ENCODE measurements around the gene COL16A1. TPM values are rescaled to one million over a fixed set of nuclear protein-coding genes. Genes with fewer than 3 reads are reported as not detected.
A peak's percentile ranks its signal among the peaks of the same experiment; 100 is the strongest.

The COL16A1 gene
- 4.0 TPM for polyA plus RNA-seq (2013, experiment 1 of 2)
- polyA plus RNA-seq (2013, experiment 2 of 2): 3.9 TPM

DNA sequence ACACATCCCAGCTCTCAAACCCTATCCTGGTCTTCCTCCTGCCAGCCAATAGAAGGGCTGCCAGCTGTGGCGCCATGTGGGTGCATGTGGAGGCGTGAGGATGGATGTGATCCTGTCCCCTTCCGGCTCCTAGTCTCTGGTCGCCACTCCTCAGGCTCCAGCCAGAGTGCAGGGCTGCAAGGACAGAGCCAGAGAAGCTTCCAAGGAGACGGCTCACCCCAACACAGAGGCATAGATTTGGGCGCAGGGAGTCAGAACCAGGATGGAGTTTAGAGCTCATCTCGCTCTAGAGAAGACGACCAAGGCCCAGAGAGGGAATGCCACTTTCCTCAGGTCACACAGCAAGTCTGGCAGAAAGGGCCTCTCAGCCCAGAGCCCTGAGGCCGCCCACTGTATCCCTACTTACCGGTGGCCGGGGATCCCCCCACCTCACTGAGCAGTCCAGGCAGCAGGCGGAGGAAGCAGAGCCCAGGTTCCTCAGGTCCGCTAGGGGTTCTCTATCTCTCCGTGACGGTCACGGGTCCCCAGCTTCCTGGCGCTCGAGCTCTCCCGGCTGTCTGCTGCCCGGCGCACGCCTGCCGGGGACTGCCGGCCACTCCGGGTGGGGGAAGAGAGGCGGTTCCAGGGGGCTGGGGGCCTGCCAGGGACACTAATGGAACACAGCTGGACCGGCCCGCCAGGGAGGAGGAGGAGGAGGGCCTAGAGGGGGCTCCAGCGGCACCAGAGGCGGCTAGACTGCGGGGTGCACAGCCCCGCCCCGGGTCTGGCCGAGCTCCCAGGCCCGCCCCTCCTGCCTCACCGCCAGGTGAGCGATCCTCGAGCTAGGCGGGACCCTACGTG is at the start of gene COL16A1:
COL16A1 (minus strand) TSS at position 587 of the 840 bp plus-strand sequence. CDS start 1,824 bp downstream, outside the sequence.
- peaks cover 22% of the 10 kb centered on the region for H3K4me1 ChIP-seq (ENCODE audit: insufficient read depth, low read length)
- H3K36me3 ChIP-seq (ENCODE audit: insufficient read depth, low read length): peaks cover 3% of the 10 kb centered on the region; the same call in 1 of the 2 replicates
- peak within 1 kb of the TSS; percentile 57 for H3K9ac ChIP-seq (ENCODE audit: low read depth, low read length)
- H3K27ac ChIP-seq (ENCODE audit: low read depth, low read length): peak within 1 kb of the TSS; percentile 47
- no peaks in the 10 kb centered on the region for H3K27me3 ChIP-seq (ENCODE audit: insufficient read depth, low read length)
- H3K4me3 ChIP-seq (ENCODE audit: low read length): peak within 1 kb of the TSS; percentile 58
- WGBS: 20% methylated on average over 40 of the region's 40 CpGs
- H3K9me3 ChIP-seq (ENCODE audit: insufficient read depth, low read depth, low read length): no peaks in the 10 kb centered on the region

DNA sequence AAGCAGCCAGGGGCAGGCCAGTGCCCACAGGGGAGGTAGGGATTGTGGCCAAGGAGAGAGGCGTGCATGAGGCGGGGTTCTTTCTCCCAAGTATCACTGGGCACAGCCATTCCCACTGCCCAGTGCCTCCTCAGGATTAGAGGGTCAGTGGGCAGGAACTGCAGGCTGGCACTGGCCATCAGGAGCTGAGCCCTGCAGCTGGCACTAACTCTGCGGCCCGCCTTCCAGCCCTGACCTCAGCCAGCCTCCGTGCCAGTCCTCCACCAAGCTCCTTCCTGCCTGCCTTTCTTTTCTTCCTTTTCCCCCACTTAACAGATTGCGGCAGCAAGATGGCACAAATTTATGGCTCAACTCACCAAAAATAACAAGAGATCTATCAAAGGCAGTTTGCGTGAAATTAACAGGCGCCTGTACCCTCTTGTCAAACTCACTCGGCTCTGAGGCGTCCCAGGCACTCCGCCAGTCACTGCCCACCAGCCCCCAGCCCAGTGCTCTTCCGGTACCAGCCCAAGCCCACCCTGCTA is 49.2 kb upstream of the COL16A1 start:
- H3K27ac ChIP-seq (ENCODE audit: low read depth, low read length): no peak overlapping the region
- H3K36me3 ChIP-seq (ENCODE audit: insufficient read depth, low read length): no peaks in the 10 kb centered on the region
- no peak overlapping the region for H3K9ac ChIP-seq (ENCODE audit: low read depth, low read length)
- no peak overlapping the region for H3K4me3 ChIP-seq (ENCODE audit: low read length)
- H3K9me3 ChIP-seq (ENCODE audit: insufficient read depth, low read depth, low read length): no peaks in the 10 kb centered on the region
- WGBS: 95% methylated on average over 12 of the region's 12 CpGs
- no peaks in the 10 kb centered on the region for H3K27me3 ChIP-seq (ENCODE audit: insufficient read depth, low read length)
- peaks cover 11% of the 10 kb centered on the region; the same call in 1 of the 2 replicates for H3K4me1 ChIP-seq (ENCODE audit: insufficient read depth, low read length)

DNA sequence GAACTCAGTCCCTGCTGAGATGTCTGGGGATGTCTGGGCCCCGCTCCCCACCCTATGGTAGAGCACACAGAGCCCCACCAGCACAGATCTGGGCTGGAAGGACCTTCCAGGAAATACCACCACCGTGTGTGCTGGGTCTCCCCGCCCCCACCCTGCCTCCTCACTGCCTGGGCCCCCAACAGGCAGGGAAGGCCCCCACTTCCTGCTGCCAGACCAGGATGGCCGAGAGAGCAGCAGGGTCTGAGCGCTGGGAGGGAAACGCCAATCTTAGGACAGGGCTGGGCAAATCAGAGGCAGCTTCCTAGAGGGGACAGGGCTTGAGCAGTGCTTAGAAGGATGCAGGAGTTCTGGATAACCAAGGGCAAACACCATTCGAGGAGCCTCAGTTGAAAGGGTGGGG is 48.4 kb upstream of the COL16A1 start:
- Histone ChIP-seq H3K4me1 (ENCODE audit: insufficient read depth, low read length) (peaks cover 11% of the 10 kb centered on the region; the same call in 1 of the 2 replicates), H3K36me3 (ENCODE audit: insufficient read depth, low read length) (no peaks in the 10 kb centered on the region), H3K9ac (ENCODE audit: low read depth, low read length) (no peak overlapping the region), H3K9me3 (ENCODE audit: insufficient read depth, low read depth, low read length) (no peaks in the 10 kb centered on the region), H3K27ac (ENCODE audit: low read depth, low read length) (0 out of 2 replicates have a peak overlapping the region, but pooled peaks have one; percentile 8), H3K27me3 (ENCODE audit: insufficient read depth, low read length) (no peaks in the 10 kb centered on the region), H3K4me3 (ENCODE audit: low read length) (no peak overlapping the region)
- 45% methylated on average over 7 of the region's 7 CpGs for WGBS

- H3K9me3 ChIP-seq (ENCODE audit: insufficient read depth, low read depth, low read length): no peaks in the 10 kb centered on the region
- H3K4me3 ChIP-seq (ENCODE audit: low read length): no peak overlapping the region
- WGBS: 87% methylated on average over 5 of the region's 5 CpGs
- peaks cover 11% of the 10 kb centered on the region; the same call in 1 of the 2 replicates for H3K4me1 ChIP-seq (ENCODE audit: insufficient read depth, low read length)
- H3K36me3 ChIP-seq (ENCODE audit: insufficient read depth, low read length): no peaks in the 10 kb centered on the region
- no peak overlapping the region for H3K9ac ChIP-seq (ENCODE audit: low read depth, low read length)
- H3K27me3 ChIP-seq (ENCODE audit: insufficient read depth, low read length): no peaks in the 10 kb centered on the region
- 0 out of 2 replicates have a peak overlapping the region, but pooled peaks have one; percentile 46 for H3K27ac ChIP-seq (ENCODE audit: low read depth, low read length)
These were observed 48.0 kb upstream of the COL16A1 start for GRCh38 chr1:31751822-31752241.

DNA sequence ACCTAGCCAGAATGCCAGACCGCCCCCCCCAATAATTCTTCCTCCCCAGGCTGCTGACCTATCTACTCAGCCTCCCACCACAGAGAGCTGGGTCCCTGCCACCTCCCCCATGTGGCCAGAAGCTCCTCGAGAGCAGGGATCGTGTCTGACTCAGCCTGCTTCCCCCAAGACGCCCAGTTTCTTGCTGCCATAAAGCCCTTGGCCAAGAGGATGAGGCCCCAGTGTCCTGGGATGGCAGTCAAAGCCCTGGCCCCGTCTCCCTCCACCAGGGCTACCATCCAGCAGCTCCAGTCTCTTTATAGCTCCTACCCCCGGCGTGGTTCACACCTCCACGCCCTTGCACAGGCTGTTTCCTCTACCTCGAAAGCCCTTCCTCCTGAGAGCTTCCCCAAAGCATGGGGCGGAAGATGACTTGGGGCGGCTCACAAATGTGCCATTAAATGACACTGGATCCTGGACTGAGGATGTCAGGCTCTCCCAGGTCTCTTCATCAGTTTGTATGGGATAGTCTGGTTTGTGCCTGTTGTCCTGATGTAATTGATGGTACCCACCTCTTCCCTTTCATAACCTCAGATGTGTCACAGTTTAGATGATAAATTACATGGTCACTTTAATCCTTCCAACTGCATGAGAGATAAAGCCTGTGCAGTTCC is 47.2 kb upstream of the COL16A1 start:
- Histone ChIP-seq H3K36me3 (ENCODE audit: insufficient read depth, low read length) (no peaks in the 10 kb centered on the region), H3K27me3 (ENCODE audit: insufficient read depth, low read length) (no peaks in the 10 kb centered on the region), H3K4me1 (ENCODE audit: insufficient read depth, low read length) (peaks cover 12% of the 10 kb centered on the region), H3K9ac (ENCODE audit: low read depth, low read length) (no peak overlapping the region), H3K27ac (ENCODE audit: low read depth, low read length) (no peak overlapping the region), H3K4me3 (ENCODE audit: low read length) (no peak overlapping the region), H3K9me3 (ENCODE audit: insufficient read depth, low read depth, low read length) (no peaks in the 10 kb centered on the region)
- 79% methylated on average over 11 of the region's 11 CpGs for WGBS

DNA sequence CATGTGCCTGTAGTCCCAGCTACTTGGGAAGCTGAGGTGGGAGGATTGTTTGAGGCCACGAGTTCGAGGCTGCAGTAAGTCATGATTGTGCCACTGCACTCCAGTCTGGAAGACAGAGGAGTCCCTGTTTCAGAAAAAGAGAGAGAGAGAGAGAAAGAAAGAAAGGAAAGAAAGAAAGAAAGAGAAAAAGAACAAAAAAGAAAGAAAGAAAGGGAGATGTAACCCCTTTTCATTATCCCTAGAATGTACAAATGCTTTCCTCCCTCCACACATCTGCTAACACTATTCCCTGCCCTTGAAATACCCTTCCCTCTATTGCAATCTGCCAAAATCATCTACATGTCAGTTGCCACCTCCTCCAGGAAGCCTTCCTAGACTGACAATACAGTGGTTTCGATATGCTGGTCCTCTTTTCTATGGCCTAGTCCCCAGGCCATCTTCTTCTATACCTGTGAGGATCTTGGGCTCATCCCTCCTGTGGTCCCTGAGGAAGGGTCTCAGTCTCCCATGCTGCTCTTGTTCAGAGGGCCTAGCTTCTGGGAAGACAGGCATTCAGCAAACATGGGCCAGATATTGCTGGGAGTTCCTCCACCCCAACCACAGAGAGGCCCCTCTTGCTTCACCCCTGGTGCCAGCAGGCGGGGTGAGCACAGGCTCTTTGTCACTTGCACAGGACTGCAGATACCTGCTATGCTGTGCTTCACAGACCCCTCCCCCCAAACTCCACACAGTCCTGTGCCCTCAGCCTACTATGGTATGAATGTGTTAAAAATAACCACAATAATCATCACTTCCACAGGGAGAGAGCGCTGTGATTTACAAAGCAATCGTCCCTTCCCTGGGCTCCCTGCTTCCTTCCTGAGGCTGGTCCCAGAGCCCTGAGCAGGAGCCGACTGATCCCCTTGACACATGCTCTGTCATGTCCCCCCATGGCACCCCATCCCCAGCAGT is 46.2 kb upstream of the COL16A1 start:
- Histone ChIP-seq H3K36me3 (ENCODE audit: insufficient read depth, low read length) (no peaks in the 10 kb centered on the region), H3K27me3 (ENCODE audit: insufficient read depth, low read length) (no peaks in the 10 kb centered on the region), H3K27ac (ENCODE audit: low read depth, low read length) (no peak overlapping the region), H3K4me1 (ENCODE audit: insufficient read depth, low read length) (peaks cover 16% of the 10 kb centered on the region), H3K9ac (ENCODE audit: low read depth, low read length) (no peak overlapping the region), H3K9me3 (ENCODE audit: insufficient read depth, low read depth, low read length) (no peaks in the 10 kb centered on the region), H3K4me3 (ENCODE audit: low read length) (no peak overlapping the region)
- WGBS: 81% methylated on average over 7 of the region's 7 CpGs

DNA sequence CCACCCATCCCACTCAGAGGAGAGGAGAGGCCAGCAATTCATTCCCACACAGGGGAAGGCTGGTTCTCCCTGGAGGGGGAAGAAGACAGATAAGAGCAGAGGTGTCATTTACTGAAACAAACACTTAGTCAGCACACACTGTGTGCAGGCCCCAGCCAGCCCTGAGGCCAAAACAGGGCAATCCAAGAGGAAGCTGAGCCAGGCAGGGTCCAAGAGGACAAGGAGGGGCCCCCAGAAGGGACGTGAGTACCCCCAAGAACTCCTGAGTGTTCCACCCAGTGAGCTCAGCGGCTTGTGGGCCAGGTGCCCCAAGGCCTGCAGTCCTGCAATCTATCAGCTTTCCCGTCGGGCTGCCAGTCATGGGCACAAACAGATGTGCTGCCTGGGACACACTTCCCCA is 44.5 kb upstream of the COL16A1 start:
- no peaks in the 10 kb centered on the region for H3K36me3 ChIP-seq (ENCODE audit: insufficient read depth, low read length)
- peaks cover 16% of the 10 kb centered on the region for H3K4me1 ChIP-seq (ENCODE audit: insufficient read depth, low read length)
- H3K4me3 ChIP-seq (ENCODE audit: low read length): no peak overlapping the region
- H3K9ac ChIP-seq (ENCODE audit: low read depth, low read length): no peak overlapping the region
- no peak overlapping the region for H3K27ac ChIP-seq (ENCODE audit: low read depth, low read length)
- no peaks in the 10 kb centered on the region for H3K9me3 ChIP-seq (ENCODE audit: insufficient read depth, low read depth, low read length)
- WGBS: 82% methylated on average over 4 of the region's 4 CpGs
- no peaks in the 10 kb centered on the region for H3K27me3 ChIP-seq (ENCODE audit: insufficient read depth, low read length)

DNA sequence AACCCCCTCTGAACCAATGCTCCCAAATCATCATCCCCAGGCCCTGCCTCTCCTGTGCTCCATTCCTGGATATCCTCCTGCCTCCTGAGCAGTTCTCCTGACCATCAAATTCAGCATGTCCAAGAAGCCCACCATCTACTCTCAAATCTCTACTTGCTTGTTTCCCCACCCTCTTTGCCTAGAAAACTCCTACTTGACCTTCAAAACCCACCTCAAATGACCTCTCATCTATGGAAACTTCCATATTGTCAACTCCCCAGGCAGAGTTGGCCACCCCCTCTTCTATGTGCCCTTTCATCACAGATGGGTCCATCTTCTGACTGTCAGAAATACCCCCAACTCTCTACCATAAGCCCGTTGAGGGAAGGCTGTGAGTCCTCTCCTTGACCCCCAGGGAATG is 43.5 kb upstream of the COL16A1 start:
- no peaks in the 10 kb centered on the region for H3K36me3 ChIP-seq (ENCODE audit: insufficient read depth, low read length)
- no peaks in the 10 kb centered on the region for H3K27me3 ChIP-seq (ENCODE audit: insufficient read depth, low read length)
- no peak overlapping the region for H3K27ac ChIP-seq (ENCODE audit: low read depth, low read length)
- peaks cover 12% of the 10 kb centered on the region for H3K4me1 ChIP-seq (ENCODE audit: insufficient read depth, low read length)
- WGBS: 92% methylated on average over 1 of the region's 1 CpG
- no peak overlapping the region for H3K9ac ChIP-seq (ENCODE audit: low read depth, low read length)
- no peak overlapping the region for H3K4me3 ChIP-seq (ENCODE audit: low read length)
- no peaks in the 10 kb centered on the region for H3K9me3 ChIP-seq (ENCODE audit: insufficient read depth, low read depth, low read length)

DNA sequence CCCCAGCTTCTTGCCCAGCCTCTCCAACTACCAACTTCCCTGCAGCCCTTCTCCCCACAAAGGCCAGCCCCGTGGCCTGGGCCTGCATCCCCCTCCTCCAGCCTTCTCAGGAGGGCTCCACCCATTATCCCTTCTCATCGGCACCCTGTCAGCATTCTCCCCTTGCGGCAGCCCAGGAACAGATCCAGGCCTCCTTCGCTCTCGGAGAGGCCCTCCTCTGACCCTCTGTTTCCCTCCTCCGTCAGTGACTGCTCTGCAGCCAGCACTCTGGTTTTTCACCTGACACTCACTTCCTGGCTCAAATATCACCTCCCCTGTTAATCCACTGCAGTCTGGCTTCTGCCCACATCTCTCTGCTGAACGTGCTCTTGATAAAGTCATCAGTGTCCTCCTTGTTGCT is 42.9 kb upstream of the COL16A1 start:
- H3K36me3 ChIP-seq (ENCODE audit: insufficient read depth, low read length): no peaks in the 10 kb centered on the region
- H3K9me3 ChIP-seq (ENCODE audit: insufficient read depth, low read depth, low read length): no peaks in the 10 kb centered on the region
- no peak overlapping the region for H3K27ac ChIP-seq (ENCODE audit: low read depth, low read length)
- H3K9ac ChIP-seq (ENCODE audit: low read depth, low read length): no peak overlapping the region
- peaks cover 6% of the 10 kb centered on the region for H3K4me1 ChIP-seq (ENCODE audit: insufficient read depth, low read length)
- H3K27me3 ChIP-seq (ENCODE audit: insufficient read depth, low read length): no peaks in the 10 kb centered on the region
- WGBS: 68% methylated on average over 7 of the region's 7 CpGs
- no peak overlapping the region for H3K4me3 ChIP-seq (ENCODE audit: low read length)

DNA sequence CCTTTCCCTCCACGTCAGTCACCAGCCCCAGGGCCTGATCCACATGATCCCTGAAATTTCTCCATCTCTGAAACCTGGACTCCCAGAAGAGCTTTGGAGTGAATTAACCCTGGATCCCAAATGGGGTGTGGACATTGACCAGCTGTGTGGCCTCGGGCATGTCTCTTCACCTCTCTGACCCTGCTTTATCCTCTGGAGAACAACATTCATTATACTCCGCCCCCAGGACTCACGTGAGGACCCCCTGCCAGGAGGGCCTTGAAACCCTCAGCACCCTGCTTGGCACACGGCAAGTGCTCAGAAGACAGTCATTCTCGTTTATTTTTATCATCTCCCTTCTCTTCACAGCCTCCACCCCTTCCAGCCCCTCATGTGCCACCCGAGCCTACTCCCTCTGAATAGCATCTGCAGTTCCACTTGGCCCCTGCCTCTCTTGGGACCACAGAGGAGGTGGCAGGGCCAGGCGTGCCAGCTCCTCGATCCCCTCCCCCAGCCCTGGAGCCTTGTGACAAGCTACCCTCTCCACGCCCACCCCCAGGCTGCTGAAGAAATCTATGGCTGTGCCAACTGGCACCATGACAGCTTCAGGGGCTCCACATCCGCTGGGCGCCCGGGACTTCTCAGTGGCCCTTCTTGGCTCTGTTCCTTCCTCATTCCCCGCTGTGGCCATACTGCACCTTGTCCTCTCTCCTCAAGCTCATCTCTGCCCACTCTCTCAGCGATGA is 42.3 kb upstream of the COL16A1 start:
- Histone ChIP-seq H3K9ac (ENCODE audit: low read depth, low read length) (no peak overlapping the region), H3K27me3 (ENCODE audit: insufficient read depth, low read length) (no peaks in the 10 kb centered on the region), H3K4me1 (ENCODE audit: insufficient read depth, low read length) (peaks cover 5% of the 10 kb centered on the region), H3K4me3 (ENCODE audit: low read length) (no peak overlapping the region), H3K27ac (ENCODE audit: low read depth, low read length) (no peak overlapping the region), H3K9me3 (ENCODE audit: insufficient read depth, low read depth, low read length) (no peaks in the 10 kb centered on the region), H3K36me3 (ENCODE audit: insufficient read depth, low read length) (no peaks in the 10 kb centered on the region)
- WGBS: 77% methylated on average over 15 of the region's 15 CpGs
